ENCODE data around the gene PTPRN2. TPM values are rescaled to one million over a fixed set of nuclear protein-coding genes. Genes with fewer than 3 reads are reported as not detected.

The PTPRN2 gene
- total and polyA plus RNA-seq, 8 donors: 4.9 to 136 (median 46.8) TPM

GRCh38 chr7:158611541-158611940 is 23.9 kb upstream of the PTPRN2 start:
- 82 to 87% (median 86%) methylated on average over 8 of the region's 8 CpGs for WGBS, 5 donors
- Histone ChIP-seq H3K36me3 (peaks cover 0 to 13% (median 0%) of the 10 kb centered on the region in 4 donors), H3K9me3 (no peaks in the 10 kb centered on the region), H3K27me3 (no peaks in the 10 kb centered on the region), H3K4me1 (no peaks in the 10 kb centered on the region), H3K27ac (no peak overlapping the region), H3K4me3 (no peak overlapping the region)
- intact Hi-C loops (cut with DNase I; ENCODE audit: low total_unique reads): no loop called here
- TF ChIP-seq EP300 (IDR thresholded peaks at IDR 0.05) (no peak), POLR2AphosphoS5 (IDR thresholded peaks at IDR 0.05) (no peak), CTCF (IDR thresholded peaks at IDR 0.05) (no peak), POLR2A (IDR thresholded peaks at IDR 0.05) (no peak)
- no peak for DNase-seq

- no peak overlapping the region for H3K4me3 ChIP-seq
- intact Hi-C loops (cut with DNase I; ENCODE audit: low total_unique reads): no loop called here
These were observed 21.8 kb upstream of the PTPRN2 start for GRCh38 chr7:158609313-158609974.

GRCh38 chr7:158607563-158607962 is 19.9 kb upstream of the PTPRN2 start:
- H3K4me3 ChIP-seq: no peak overlapping the region
- H3K36me3 ChIP-seq: peaks cover 0 to 15% (median 0%) of the 10 kb centered on the region in 4 donors
- intact Hi-C loops (cut with DNase I; ENCODE audit: low total_unique reads): no loop called here
- WGBS, 5 donors: 63 to 79% (median 72%) methylated on average over 4 to 6 of the region's 6 CpGs
- no peaks in the 10 kb centered on the region for H3K4me1 ChIP-seq
- H3K9me3 ChIP-seq: no peaks in the 10 kb centered on the region
- TF ChIP-seq POLR2AphosphoS5 (IDR thresholded peaks at IDR 0.05): no peak
- TF ChIP-seq EP300 (IDR thresholded peaks at IDR 0.05): no peak
- no peak for TF ChIP-seq POLR2A (IDR thresholded peaks at IDR 0.05)
- no peak for TF ChIP-seq CTCF (IDR thresholded peaks at IDR 0.05)
- no peak overlapping the region for H3K27ac ChIP-seq
- DNase-seq: no peak
- H3K27me3 ChIP-seq: no peaks in the 10 kb centered on the region

More at GRCh38 chr7:158609313-158609974, 21.8 kb upstream of the PTPRN2 start:
- no peaks in the 10 kb centered on the region for H3K9me3 ChIP-seq
- no peak for TF ChIP-seq EP300 (IDR thresholded peaks at IDR 0.05)
- 86 to 96% (median 92%) methylated on average over 7 of the region's 7 CpGs for WGBS, 5 donors
- DNase-seq: no peak
- H3K27me3 ChIP-seq: no peaks in the 10 kb centered on the region
- peaks cover 0 to 15% (median 0%) of the 10 kb centered on the region in 4 donors for H3K36me3 ChIP-seq
- H3K27ac ChIP-seq: no peak overlapping the region
- no peaks in the 10 kb centered on the region for H3K4me1 ChIP-seq

- intact Hi-C loops (cut with DNase I; ENCODE audit: low total_unique reads): no loop called here
- Histone ChIP-seq H3K27ac (no peak overlapping the region), H3K9me3 (no peaks in the 10 kb centered on the region), H3K36me3 (peaks cover 0 to 15% (median 0%) of the 10 kb centered on the region in 4 donors), H3K4me3 (no peak overlapping the region), H3K4me1 (no peaks in the 10 kb centered on the region), H3K27me3 (no peaks in the 10 kb centered on the region)
- no peak for DNase-seq
- 95 to 99% (median 98%) methylated on average over 13 to 18 of the region's 18 CpGs for WGBS, 5 donors
- TF ChIP-seq CTCF (IDR thresholded peaks at IDR 0.05) (no peak), POLR2A (IDR thresholded peaks at IDR 0.05) (no peak), EP300 (IDR thresholded peaks at IDR 0.05) (no peak)
These were observed 19.2 kb upstream of the PTPRN2 start for GRCh38 chr7:158606671-158607424.

GRCh38 chr7:158606129-158606528 is 18.5 kb upstream of the PTPRN2 start:
- intact Hi-C loops (cut with DNase I; ENCODE audit: low total_unique reads): no loop called here
- Histone ChIP-seq H3K4me3 (no peak overlapping the region), H3K4me1 (no peaks in the 10 kb centered on the region), H3K27me3 (no peaks in the 10 kb centered on the region), H3K27ac (no peak overlapping the region), H3K9me3 (no peaks in the 10 kb centered on the region), H3K36me3 (peaks cover 0 to 15% (median 0%) of the 10 kb centered on the region in 4 donors)
- no peak for DNase-seq
- TF ChIP-seq CTCF (IDR thresholded peaks at IDR 0.05): no peak
- no peak for TF ChIP-seq POLR2A (IDR thresholded peaks at IDR 0.05)
- no peak for TF ChIP-seq POLR2AphosphoS5 (IDR thresholded peaks at IDR 0.05)
- TF ChIP-seq EP300 (IDR thresholded peaks at IDR 0.05): no peak
- 82 to 90% (median 82%) methylated on average over 4 of the region's 4 CpGs for WGBS, 5 donors
